AG04450 (cell line): ENCODE results near the gene RPL18A. TPM values are rescaled to one million over a fixed set of nuclear protein-coding genes. Genes with fewer than 3 reads are reported as not detected.

Experiments
- CTCF ChIA-PET: fragments of 300-600, 350-600 bp; formaldehyde crosslinking; extraction: SDS; loops from one replicate; lab custom pipeline; 2022; ENCODE audit warnings: antibody characterized with exemption, inconsistent platforms; lab: Charles Lee
- POLR2A ChIA-PET: fragments of 350-600 bp; formaldehyde crosslinking; extraction: SDS; loops from one replicate; lab custom pipeline; 2021; ENCODE audit warnings: antibody characterized with exemption, inconsistent platforms; lab: Yijun Ruan, JAX
- DNase-seq: peaks from one replicate; pipeline ENCODE4 v3.0.0-alpha.2; 2011; ENCODE audit warnings: low read depth, low spot score
- H3K27ac ChIP-seq: one replicate; pipeline ENCODE4 v1.5.1; 2012; ENCODE audit warnings: low read depth, low read length, control low read depth
- H3K27me3 ChIP-seq: one replicate; pipeline ENCODE4 v1.6.0; 2012; ENCODE audit warnings: low read length; ENCODE audit not compliant: control insufficient read depth, insufficient read depth
- H3K4me3 ChIP-seq: 2 replicates; pipeline ENCODE4 v1.5.1; 2011; ENCODE audit warnings: mild to moderate bottlenecking, low read depth, low read length, control low read depth
- H3K9me3 ChIP-seq: 2 replicates; pipeline ENCODE4 v1.5.1; 2012; ENCODE audit warnings: low read length; ENCODE audit not compliant: control insufficient read depth, insufficient read depth
- polyA plus RNA-seq: library from polyadenylated mRNA; depleted of rRNA; stranded (reverse); fragments of >200 nt; gene quantifications from 2 replicates; pipeline ENCODE4 v1.2.3, GENCODE V29; 2011
- TF ChIP-seq, protein P1 (sequence below): IDR thresholded peaks from 2 replicates; pipeline ENCODE4 v1.5.1; 2011; ENCODE audit warnings: low read depth, low read length, control low read depth, inconsistent platforms

The RPL18A gene
- polyA plus RNA-seq, 1 experiment, result 890 TPM

DNA sequence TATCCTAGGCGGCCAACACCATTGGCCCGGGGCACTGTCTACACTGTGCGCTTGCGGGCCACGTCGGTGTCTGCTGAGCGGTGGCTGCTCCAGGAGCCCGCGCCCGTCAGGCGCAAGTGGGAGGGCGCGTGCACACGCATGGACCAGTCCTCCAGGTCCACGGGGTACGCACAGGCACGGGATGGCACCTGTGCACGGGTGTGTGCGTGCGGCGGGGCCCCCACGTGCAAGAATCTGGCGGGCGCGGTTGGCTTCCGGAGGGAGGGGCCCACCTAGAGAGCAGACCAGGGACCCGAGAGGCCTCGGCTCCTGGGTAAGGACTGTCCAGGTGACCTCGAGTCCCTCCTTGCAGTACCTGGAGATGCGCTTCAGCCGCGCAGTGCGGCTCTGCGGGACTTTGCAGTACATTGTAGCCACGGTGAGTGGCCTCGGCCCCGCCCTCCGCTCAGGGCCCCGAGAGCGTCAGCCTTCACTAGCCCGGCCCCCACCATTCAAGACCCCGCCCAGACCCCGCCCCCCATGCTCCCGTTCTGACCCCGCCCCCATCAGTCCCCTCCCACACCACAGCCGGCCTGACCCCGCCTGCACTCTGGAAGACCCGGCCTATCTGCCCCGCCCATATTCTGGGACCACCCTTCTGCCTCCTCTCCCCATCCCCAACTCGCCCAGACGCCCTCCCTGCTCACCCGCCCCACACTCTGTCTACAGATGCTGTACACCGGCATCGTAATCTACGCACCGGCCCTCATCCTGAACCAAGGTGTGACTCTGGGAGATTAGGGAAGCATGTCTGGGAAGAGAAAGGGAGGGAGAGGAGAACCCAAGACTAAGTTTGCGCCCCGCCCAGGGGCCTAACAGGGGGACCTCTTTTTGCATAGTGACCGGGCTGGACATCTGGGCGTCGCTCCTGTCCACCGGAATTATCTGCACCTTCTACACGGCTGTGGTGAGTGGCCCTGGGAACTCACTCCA is 14.4 kb downstream of the RPL18A start:
- POLR2A ChIA-PET, result no interaction called here
- Histone ChIP-seq H3K4me3 (no peak overlapping the region), H3K9me3 (peaks cover 4% of the 10 kb centered on the region; the same call in 1 of the 2 replicates), H3K27ac (no peak overlapping the region), H3K27me3 (peaks cover 48% of the 10 kb centered on the region)
- DNase-seq, result no peak
- CTCF ChIA-PET, result interaction anchor here (0.6 kb wide), 1 partner anchor 36 kb away, joined by 3 read pairs; no protein-coding TSS in a partner anchor
- TF ChIP-seq, protein P1, sequence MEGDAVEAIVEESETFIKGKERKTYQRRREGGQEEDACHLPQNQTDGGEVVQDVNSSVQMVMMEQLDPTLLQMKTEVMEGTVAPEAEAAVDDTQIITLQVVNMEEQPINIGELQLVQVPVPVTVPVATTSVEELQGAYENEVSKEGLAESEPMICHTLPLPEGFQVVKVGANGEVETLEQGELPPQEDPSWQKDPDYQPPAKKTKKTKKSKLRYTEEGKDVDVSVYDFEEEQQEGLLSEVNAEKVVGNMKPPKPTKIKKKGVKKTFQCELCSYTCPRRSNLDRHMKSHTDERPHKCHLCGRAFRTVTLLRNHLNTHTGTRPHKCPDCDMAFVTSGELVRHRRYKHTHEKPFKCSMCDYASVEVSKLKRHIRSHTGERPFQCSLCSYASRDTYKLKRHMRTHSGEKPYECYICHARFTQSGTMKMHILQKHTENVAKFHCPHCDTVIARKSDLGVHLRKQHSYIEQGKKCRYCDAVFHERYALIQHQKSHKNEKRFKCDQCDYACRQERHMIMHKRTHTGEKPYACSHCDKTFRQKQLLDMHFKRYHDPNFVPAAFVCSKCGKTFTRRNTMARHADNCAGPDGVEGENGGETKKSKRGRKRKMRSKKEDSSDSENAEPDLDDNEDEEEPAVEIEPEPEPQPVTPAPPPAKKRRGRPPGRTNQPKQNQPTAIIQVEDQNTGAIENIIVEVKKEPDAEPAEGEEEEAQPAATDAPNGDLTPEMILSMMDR, result no peak

DNA sequence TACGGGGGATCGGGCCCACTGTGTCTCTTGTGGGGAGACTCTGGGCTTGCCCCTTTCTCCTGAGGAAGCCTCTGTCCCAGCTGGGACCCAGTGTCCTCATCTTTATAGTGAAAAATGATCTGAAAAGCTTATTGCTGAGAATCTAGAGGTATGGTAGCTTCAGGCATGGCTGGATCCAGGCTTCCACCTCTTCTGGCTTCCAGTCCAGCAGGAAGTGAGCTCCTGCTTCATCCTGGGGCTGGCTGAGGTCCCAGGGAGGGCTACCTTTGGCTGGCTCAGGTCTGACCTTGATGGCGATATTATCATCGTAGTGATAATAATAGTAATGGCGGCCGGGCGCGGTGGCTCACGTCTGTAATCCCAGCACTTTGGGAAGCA is 15.0 kb downstream of the RPL18A start:
- H3K4me3 ChIP-seq, result no peak overlapping the region
- ChIA-PET POLR2A (no interaction called here), CTCF (interaction anchor here (0.6 kb wide), 1 partner anchor 35 kb away, joined by 3 read pairs; no protein-coding TSS in a partner anchor)
- peaks cover 44% of the 10 kb centered on the region for H3K27me3 ChIP-seq
- TF ChIP-seq, protein P1, result no peak
- DNase-seq, result no peak
- H3K27ac ChIP-seq, result no peak overlapping the region
- H3K9me3 ChIP-seq, result peaks cover 4% of the 10 kb centered on the region; the same call in 1 of the 2 replicates

DNA sequence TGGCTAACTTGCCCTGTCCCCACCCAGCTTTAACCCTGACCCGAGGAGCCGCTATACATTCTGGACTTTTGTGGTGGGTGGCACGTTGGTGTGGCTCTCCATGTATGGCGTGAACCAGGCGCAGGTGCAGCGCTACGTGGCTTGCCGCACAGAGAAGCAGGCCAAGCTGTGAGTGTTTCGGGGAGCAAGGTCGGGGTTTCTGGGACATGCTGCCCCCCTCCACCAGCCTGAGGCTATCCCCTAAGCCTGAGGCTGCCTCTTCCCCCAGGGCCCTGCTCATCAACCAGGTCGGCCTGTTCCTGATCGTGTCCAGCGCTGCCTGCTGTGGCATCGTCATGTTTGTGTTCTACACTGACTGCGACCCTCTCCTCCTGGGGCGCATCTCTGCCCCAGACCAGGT is 18.0 kb downstream of the RPL18A start:
- Histone ChIP-seq H3K27ac (no peak overlapping the region), H3K27me3 (peaks cover 17% of the 10 kb centered on the region), H3K9me3 (peaks cover 4% of the 10 kb centered on the region; the same call in 1 of the 2 replicates), H3K4me3 (no peak overlapping the region)
- POLR2A ChIA-PET, result no interaction called here
- DNase-seq, result no peak
- CTCF ChIA-PET, result no interaction called here
- TF ChIP-seq, protein P1, result no peak

DNA sequence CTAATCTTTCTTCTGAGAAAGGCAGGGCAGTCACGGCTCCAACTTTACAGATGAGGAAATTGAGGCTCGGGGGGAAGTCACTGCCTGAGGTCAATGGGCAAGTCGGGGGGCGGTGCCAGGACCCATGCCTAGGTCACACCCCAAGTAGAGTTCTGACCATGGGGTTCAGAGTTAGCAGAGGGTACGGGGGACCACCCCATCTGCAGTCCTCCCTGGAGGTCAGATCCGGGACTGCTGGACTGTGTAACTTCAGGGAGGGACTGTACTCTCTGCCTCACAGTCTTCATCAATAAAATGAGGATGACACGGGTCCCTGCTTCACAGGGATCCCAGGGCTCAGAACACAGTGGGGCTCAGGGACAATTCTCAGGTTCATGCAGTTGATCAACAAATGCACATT is 19.8 kb downstream of the RPL18A start:
- no peak for DNase-seq
- Histone ChIP-seq H3K4me3 (no peak overlapping the region), H3K27ac (no peak overlapping the region), H3K27me3 (peaks cover 1% of the 10 kb centered on the region), H3K9me3 (no peaks in the 10 kb centered on the region; the same call in 1 of the 2 replicates)
- POLR2A ChIA-PET, result no interaction called here
- TF ChIP-seq, protein P1, result no peak
- CTCF ChIA-PET, result interaction anchor here (1.0 kb wide), 1 partner anchor 9 kb away, joined by 3 read pairs; no protein-coding TSS in a partner anchor

DNA sequence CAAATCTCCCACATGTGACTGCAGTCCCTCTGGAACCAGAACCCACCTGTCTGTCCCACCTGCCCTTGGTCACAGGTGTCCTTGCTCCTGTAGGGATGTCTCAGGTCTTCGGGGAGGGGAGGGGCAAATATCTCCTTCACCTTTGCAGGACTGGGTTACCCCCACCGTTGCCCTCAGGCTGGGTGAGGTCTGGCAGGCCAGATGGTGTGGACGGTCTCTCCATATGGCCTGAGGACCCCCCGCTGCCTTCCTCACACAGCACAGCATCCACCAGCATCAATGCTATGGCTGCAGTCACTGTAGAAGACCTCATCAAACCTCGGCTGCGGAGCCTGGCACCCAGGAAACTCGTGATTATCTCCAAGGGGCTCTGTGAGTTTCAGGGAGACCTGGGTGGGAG is 22.0 kb downstream of the RPL18A start:
- no peaks in the 10 kb centered on the region; the same call in 1 of the 2 replicates for H3K9me3 ChIP-seq
- no peak overlapping the region for H3K4me3 ChIP-seq
- ChIA-PET POLR2A (no interaction called here), CTCF (no interaction called here)
- no peak for DNase-seq
- no peaks in the 10 kb centered on the region for H3K27me3 ChIP-seq
- TF ChIP-seq, protein P1, result no peak
- H3K27ac ChIP-seq, result no peak overlapping the region
